IMR-90 (cell line): ENCODE data around the gene UBASH3B. TPM values are rescaled to one million over a fixed set of nuclear protein-coding genes. Genes with fewer than 3 reads are reported as not detected.

Experiments used
- ATAC-seq: fragments of 200-7000 bp; cut with Tn5 transposase; 2 replicates; pipeline ENCODE4 v1.9.1; 2020; ENCODE audit warnings: low read depth, mild to moderate bottlenecking, moderate library complexity
- BruUV-seq: library from RNA; stranded (reverse); fragments of 400-500 nt; replicated peaks from 2 replicates; lab custom pipeline; 2021; lab: Mats Ljungman, UMichigan
- CTCF ChIA-PET: fragments of 300-600 bp; formaldehyde crosslinking; extraction: SDS; loops from one replicate; lab custom pipeline; 2021; ENCODE audit warnings: antibody characterized with exemption; lab: Yijun Ruan, JAX
- POLR2A ChIA-PET: fragments of 300-600 bp; sonication (Branson Sonifier 250); formaldehyde crosslinking; loops from one replicate; lab custom pipeline; 2022; ENCODE audit warnings: antibody characterized with exemption; ENCODE audit not compliant: unreplicated experiment; lab: Charles Lee
- DNase-seq: peaks from one replicate; pipeline ENCODE4 v3.0.0; 2013
- H2AFZ ChIP-seq: replicated peaks from 2 replicates; pipeline ENCODE3; 2013; ENCODE audit warnings: low read length, mild to moderate bottlenecking; ENCODE audit not compliant: poor library complexity
- H2AK5ac ChIP-seq: 2 replicates; pipeline ENCODE4 v1.6.1; 2013; ENCODE audit warnings: low read depth, low read length, inconsistent platforms
- H2AK9ac ChIP-seq: replicated peaks from 2 replicates; pipeline ENCODE3; 2013; ENCODE audit warnings: mild to moderate bottlenecking, low read depth, low read length, moderate library complexity; ENCODE audit not compliant: poor library complexity
- H2BK120ac ChIP-seq: 2 replicates; pipeline ENCODE4 v1.6.1; 2013; ENCODE audit warnings: low read depth, low read length, inconsistent platforms
- H2BK15ac ChIP-seq: 3 replicates; pipeline ENCODE4 v1.6.1; 2013; ENCODE audit warnings: low read depth, low read length, inconsistent platforms
- H2BK20ac ChIP-seq: 2 replicates; pipeline ENCODE4 v1.6.1; 2013; ENCODE audit warnings: low read depth, mild to moderate bottlenecking, inconsistent platforms, low read length, moderate library complexity
- H2BK5ac ChIP-seq: 2 replicates; pipeline ENCODE4 v1.6.1; 2013; ENCODE audit warnings: mild to moderate bottlenecking, low read depth, low read length, inconsistent platforms; ENCODE audit not compliant: poor library complexity, severe bottlenecking
- H3K14ac ChIP-seq: replicated peaks from 2 replicates; pipeline ENCODE4 v1.6.1; 2013; ENCODE audit warnings: low read depth, low read length, inconsistent platforms
- H3K18ac ChIP-seq: 2 replicates; pipeline ENCODE4 v1.6.1; 2013; ENCODE audit warnings: low read depth, low read length, control low read depth
- H3K23ac ChIP-seq: 2 replicates; pipeline ENCODE4 v1.6.1; 2013; ENCODE audit warnings: low read depth, low read length, inconsistent platforms
- H3K27ac ChIP-seq: 2 replicates; pipeline ENCODE4 v1.5.1; 2013; ENCODE audit warnings: mild to moderate bottlenecking, control low read depth, low read length; ENCODE audit not compliant: insufficient read depth
- H3K27me3 ChIP-seq: 2 replicates; pipeline ENCODE4 v1.6.1; 2013; ENCODE audit warnings: low read length; ENCODE audit not compliant: control insufficient read depth, insufficient read depth
- H3K36me3 ChIP-seq: 2 replicates; pipeline ENCODE4 v1.6.1; 2013; ENCODE audit warnings: low read length, mixed read lengths; ENCODE audit not compliant: control insufficient read depth, insufficient read depth
- H3K4ac ChIP-seq: 2 replicates; pipeline ENCODE4 v1.6.1; 2013; ENCODE audit warnings: low read depth, low read length, inconsistent platforms
- H3K4me1 ChIP-seq: 2 replicates; pipeline ENCODE4 v1.6.1; 2013; ENCODE audit warnings: low read length, mixed read lengths; ENCODE audit not compliant: control insufficient read depth, insufficient read depth
- H3K4me2 ChIP-seq: 2 replicates; pipeline ENCODE4 v1.6.1; 2013; ENCODE audit warnings: low read depth, mild to moderate bottlenecking, control low read depth, low read length, moderate library complexity
- H3K4me3 ChIP-seq: 2 replicates; pipeline ENCODE4 v1.5.1; 2013; ENCODE audit warnings: low read depth, mild to moderate bottlenecking, control low read depth, low read length, moderate library complexity; ENCODE audit not compliant: insufficient read depth
- H3K56ac ChIP-seq: 2 replicates; pipeline ENCODE4 v1.6.1; 2013; ENCODE audit warnings: low read length, inconsistent platforms; ENCODE audit not compliant: insufficient read depth; ENCODE audit errors: extremely low read depth
- H3K79me1 ChIP-seq, 2 experiments: 2 replicates each; pipeline ENCODE4 v1.6.1; 2013; ENCODE audit warnings: low read length in 2 of 2, inconsistent platforms in 1 of 2, low read depth in 1 of 2
- H3K9ac ChIP-seq: 2 replicates; pipeline ENCODE4 v1.6.1; 2013; ENCODE audit warnings: low read depth, low read length, control low read depth
- H3K9me1 ChIP-seq: 2 replicates; pipeline ENCODE4 v1.6.1; 2013; ENCODE audit warnings: low read length, inconsistent platforms; ENCODE audit not compliant: insufficient read depth
- H3K9me3 ChIP-seq: 2 replicates; pipeline ENCODE4 v1.6.1; 2013; ENCODE audit warnings: low read length; ENCODE audit not compliant: control insufficient read depth, insufficient read depth
- H4K20me1 ChIP-seq: 2 replicates; pipeline ENCODE4 v1.6.1; 2013; ENCODE audit warnings: low read length, inconsistent platforms; ENCODE audit not compliant: insufficient read depth
- H4K5ac ChIP-seq: 2 replicates; pipeline ENCODE4 v1.6.1; 2013; ENCODE audit warnings: mild to moderate bottlenecking, low read depth, low read length, control low read depth
- H4K8ac ChIP-seq, 2 experiments: 2 replicates each; pipeline ENCODE4 v1.6.1; 2013; ENCODE audit warnings: low read depth in 2 of 2, low read length in 2 of 2, control low read depth in 1 of 2, inconsistent platforms in 1 of 2
- H4K91ac ChIP-seq: 2 replicates; pipeline ENCODE4 v1.6.1; 2013; ENCODE audit warnings: low read depth, low read length, inconsistent platforms; ENCODE audit not compliant: insufficient read depth
- BHLHE40 ChIP-seq: fragments of 150-350 bp; IDR thresholded peaks from 2 replicates; pipeline ENCODE4 v1.6.1; 2016; ENCODE audit warnings: mild to moderate bottlenecking, low read depth, low read length
- CEBPB ChIP-seq: IDR thresholded peaks from 2 replicates; pipeline ENCODE4 v1.6.1; 2012; ENCODE audit warnings: low read depth, low read length, improper control_type of control experiment
- MAFK ChIP-seq: IDR thresholded peaks from 2 replicates; pipeline ENCODE4 v1.6.1; 2012; ENCODE audit warnings: low read depth, low read length, improper control_type of control experiment
- MXI1 ChIP-seq: IDR thresholded peaks from 2 replicates; pipeline ENCODE4 v1.6.1; 2012; ENCODE audit warnings: low read depth, mild to moderate bottlenecking, low read length, moderate library complexity, borderline replicate concordance
- NFE2L2 ChIP-seq: fragments of 150-350 bp; IDR thresholded peaks from 2 replicates; pipeline ENCODE4 v1.6.1; 2016; ENCODE audit warnings: low read depth, mild to moderate bottlenecking, low read length
- POLR2A ChIP-seq: IDR thresholded peaks from 2 replicates; pipeline ENCODE4 v1.6.1; 2012; ENCODE audit warnings: mild to moderate bottlenecking, low read depth, low read length
- dilution Hi-C: fragments of 300-500 bp; cut with HindIII; formaldehyde crosslinking; loops from one replicate; pipeline ENCODE4 v1.14.3; 2018; ENCODE audit warnings: low sequenced_read_pairs; ENCODE audit not compliant: unreplicated experiment
- in situ Hi-C: fragments of 300-500 bp; cut with MboI; formaldehyde crosslinking; loops from 3 replicates; pipeline ENCODE4 v1.14.3; 2019; ENCODE audit warnings: low sequenced_read_pairs, inconsistent platforms, mixed read lengths
- intact Hi-C: fragments of 100-400 bp; cut with micrococcal nuclease; formaldehyde crosslinking; loops from 2 replicates; pipeline ENCODE4 v1.10.0; 2022
- polyA plus RNA-seq, 3 experiments: library from polyadenylated mRNA; depleted of rRNA; stranded (reverse); fragments of >200 nt; gene quantifications; 2 replicates each; pipeline ENCODE4 v1.2.3, GENCODE V29; 2012; ENCODE audit warnings: low replicate concordance in 1 of 3
- total RNA-seq: library from RNA; depleted of rRNA; stranded (reverse); fragments of >200 nt; gene quantifications from 2 replicates; pipeline ENCODE4 v1.2.3, GENCODE V29; 2012
- TF ChIP-seq, protein P1 (sequence below): fragments of 150-350 bp; IDR thresholded peaks from 2 replicates; pipeline ENCODE4 v1.6.1; 2017; ENCODE audit warnings: mild to moderate bottlenecking, antibody characterized with exemption, low read length, low read depth

The UBASH3B gene
- total and polyA plus RNA-seq, 2 of the 4 experiments (the other 2 are of a cell fraction): 27.2 to 48.0 TPM

GRCh38 chr11:122756417-122756816 lies 100.9 kb downstream of the UBASH3B start:
- Histone ChIP-seq H3K14ac (no peak overlapping the region), H4K20me1 (peaks cover 22% of the 10 kb centered on the region), H2AFZ (no peak overlapping the region), H4K91ac (no peak overlapping the region), H3K9me1 (peaks cover 24% of the 10 kb centered on the region), H3K79me1 (peaks cover 43 to 88% of the 10 kb centered on the region in 2 experiments), H3K4me3 (no peak overlapping the region), H3K27ac (no peak overlapping the region), H3K4me2 (no peak overlapping the region), H3K4ac (no peak overlapping the region), H3K9me3 (no peaks in the 10 kb centered on the region), H2AK5ac (no peak overlapping the region), H4K8ac (no peak overlapping the region), H3K4me1 (no peaks in the 10 kb centered on the region; the same call in 1 of the 2 replicates), H2BK120ac (no peak overlapping the region), H3K56ac (no peak overlapping the region), H3K36me3 (no peaks in the 10 kb centered on the region), H3K27me3 (no peaks in the 10 kb centered on the region), H3K9ac (no peak overlapping the region), H2BK5ac (no peak overlapping the region), H2BK15ac (no peak overlapping the region), H3K23ac (0 out of 2 replicates have a peak overlapping the region, but pooled peaks have one; percentile 13), H3K18ac (no peak overlapping the region), H2AK9ac (no peak overlapping the region), H2BK20ac (no peak overlapping the region), H4K5ac (no peak overlapping the region)
- dilution Hi-C loops (no loop called here), in situ Hi-C loops (no loop called here), intact Hi-C loops (no loop called here)
- DNase-seq (no peak), ATAC-seq (no peak)
- no peak for TF ChIP-seq CEBPB
- no peak for TF ChIP-seq BHLHE40
- TF ChIP-seq MXI1: no peak
- TF ChIP-seq NFE2L2: no peak
- TF ChIP-seq, protein P1, sequence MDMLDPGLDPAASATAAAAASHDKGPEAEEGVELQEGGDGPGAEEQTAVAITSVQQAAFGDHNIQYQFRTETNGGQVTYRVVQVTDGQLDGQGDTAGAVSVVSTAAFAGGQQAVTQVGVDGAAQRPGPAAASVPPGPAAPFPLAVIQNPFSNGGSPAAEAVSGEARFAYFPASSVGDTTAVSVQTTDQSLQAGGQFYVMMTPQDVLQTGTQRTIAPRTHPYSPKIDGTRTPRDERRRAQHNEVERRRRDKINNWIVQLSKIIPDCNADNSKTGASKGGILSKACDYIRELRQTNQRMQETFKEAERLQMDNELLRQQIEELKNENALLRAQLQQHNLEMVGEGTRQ: no peak
- no peak for TF ChIP-seq POLR2A
- no peak for TF ChIP-seq MAFK
- no TSS peak for BruUV-seq
- POLR2A ChIA-PET: no interaction called here
- CTCF ChIA-PET: interaction anchor here (0.8 to 1.1 kb wide), 3 partner anchors 9 to 44 kb away, joined by 3 to 4 read pairs (median 4); no protein-coding TSS in a partner anchor
